Measurements from ENCODE around the gene PANK2.

PANK2 gene

DNA sequence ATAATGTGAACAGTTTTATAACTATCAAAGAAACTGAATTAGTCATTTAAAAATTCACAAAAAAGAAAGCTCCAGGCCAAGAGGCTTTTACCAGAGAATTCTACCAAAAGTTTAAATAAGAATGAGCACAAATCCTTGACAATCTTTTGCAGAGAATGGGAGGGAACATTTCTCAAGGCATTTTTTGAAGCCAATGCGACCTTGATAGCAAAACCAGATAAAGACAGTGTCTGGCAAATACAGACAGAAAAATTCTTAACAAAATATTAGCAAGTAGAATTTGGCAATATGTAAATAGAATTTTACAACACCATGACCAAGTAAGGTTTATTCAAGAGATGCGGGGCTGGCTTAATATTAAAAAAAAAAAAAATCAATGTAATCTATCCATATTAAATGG lies 84.5 kb downstream of the PANK2 start:
- no peak for DNase-seq (ENCODE audit: extremely low read depth in 1 of 2, low read depth in 1 of 2)

DNA sequence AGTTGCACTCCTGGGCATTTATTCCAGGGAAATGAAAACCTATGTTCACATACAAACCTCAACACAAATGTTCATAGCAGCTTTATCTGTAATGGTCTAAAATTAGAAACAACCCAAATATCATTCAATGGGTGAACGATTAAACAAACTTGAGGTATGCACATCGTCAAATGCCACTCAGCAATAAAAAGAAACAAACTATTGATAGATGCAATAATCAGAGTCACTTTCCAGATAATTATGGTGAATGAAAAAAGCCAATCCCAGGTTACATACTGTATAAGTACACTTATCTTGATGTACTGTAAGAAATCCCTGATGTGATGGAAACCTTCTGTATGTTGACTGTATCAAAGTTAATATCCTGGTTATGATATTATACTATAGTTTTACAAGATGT lies 87.3 kb downstream of the PANK2 start:
- DNase-seq (ENCODE audit: extremely low read depth in 1 of 2, low read depth in 1 of 2), result no peak
